Measurements from ENCODE around the gene FAM200A. TPM values are rescaled to one million over a fixed set of nuclear protein-coding genes. Genes with fewer than 3 reads are reported as not detected.

FAM200A gene
- total and polyA plus RNA-seq, 2 of the 13 experiments (the other 11 are each of a cell fraction or from before 2014, with no cell fraction given): 4.7 to 6.3 TPM

DNA sequence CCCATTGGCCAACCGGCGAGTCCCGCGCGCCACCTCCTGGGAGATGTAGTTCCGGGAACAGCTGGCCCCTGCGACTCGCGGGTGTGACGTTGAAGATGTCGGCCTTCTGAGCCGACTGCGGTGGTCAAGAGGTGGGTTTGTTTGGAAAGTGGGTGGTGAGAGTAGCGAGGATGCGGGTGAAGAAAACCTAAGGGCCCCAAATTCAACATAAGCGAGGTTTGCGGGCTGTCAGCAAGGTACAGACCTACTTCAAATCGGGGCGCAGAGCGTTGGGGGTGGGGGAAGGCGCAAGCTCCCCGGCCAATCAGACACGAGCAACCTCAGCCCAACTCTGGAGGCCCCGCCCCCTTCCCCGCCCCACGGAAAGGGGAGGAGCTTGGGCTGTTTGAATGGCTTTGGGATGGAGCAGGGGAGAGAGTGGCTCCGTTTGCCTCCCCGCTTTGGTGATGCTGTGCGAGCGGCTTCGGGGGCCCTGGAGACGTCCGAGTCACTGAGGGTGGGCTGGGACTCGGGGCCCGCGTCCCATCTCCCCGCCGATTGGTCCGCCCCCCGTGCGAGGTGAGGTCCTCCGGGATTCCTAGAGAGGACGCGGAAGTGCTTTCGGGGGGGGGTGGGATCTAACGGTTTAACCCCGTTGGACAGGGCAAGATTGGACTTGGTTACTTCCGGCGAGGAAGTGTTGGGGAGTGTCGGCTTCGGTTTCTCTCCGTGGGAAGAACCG, 47.2 kb downstream of the FAM200A start, which contains the start of gene ZKSCAN5 (continued):
- TF ChIP-seq, protein P1, sequence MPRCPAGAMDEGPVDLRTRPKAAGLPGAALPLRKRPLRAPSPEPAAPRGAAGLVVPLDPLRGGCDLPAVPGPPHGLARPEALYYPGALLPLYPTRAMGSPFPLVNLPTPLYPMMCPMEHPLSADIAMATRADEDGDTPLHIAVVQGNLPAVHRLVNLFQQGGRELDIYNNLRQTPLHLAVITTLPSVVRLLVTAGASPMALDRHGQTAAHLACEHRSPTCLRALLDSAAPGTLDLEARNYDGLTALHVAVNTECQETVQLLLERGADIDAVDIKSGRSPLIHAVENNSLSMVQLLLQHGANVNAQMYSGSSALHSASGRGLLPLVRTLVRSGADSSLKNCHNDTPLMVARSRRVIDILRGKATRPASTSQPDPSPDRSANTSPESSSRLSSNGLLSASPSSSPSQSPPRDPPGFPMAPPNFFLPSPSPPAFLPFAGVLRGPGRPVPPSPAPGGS (CRISPR knock-in tag; IDR thresholded peaks at IDR 0.05): peak; percentile 61
- TF ChIP-seq ZNF552 (CRISPR knock-in tag; IDR thresholded peaks at IDR 0.05; ENCODE audit: borderline replicate concordance) (no peak), HOXA7 (CRISPR knock-in tag; IDR thresholded peaks at IDR 0.05) (no peak), RXRB (CRISPR knock-in tag; IDR thresholded peaks at IDR 0.05; ENCODE audit: borderline replicate concordance) (0 out of 2 replicates have a peak, but pooled peaks have one; percentile 11), ONECUT2 (CRISPR knock-in tag; IDR thresholded peaks at IDR 0.05) (no peak), NCOA1 (CRISPR knock-in tag; IDR thresholded peaks at IDR 0.05) (no peak), GFI1 (CRISPR knock-in tag; IDR thresholded peaks at IDR 0.05; ENCODE audit: borderline replicate concordance) (no peak), ZFAT (CRISPR knock-in tag; conservative IDR thresholded peaks at IDR 0.05) (no peak), ZFP62 (CRISPR knock-in tag; IDR thresholded peaks at IDR 0.05) (no peak), CBX2 (IDR thresholded peaks at IDR 0.05; ENCODE audit: low read depth, low read length) (no peak), CBX2 (CRISPR knock-in tag; IDR thresholded peaks at IDR 0.05; ENCODE audit: low read depth) (no peak), GTF2F1 (IDR thresholded peaks at IDR 0.05; ENCODE audit: low read length) (no peak)
- TF ChIP-seq, protein P2, sequence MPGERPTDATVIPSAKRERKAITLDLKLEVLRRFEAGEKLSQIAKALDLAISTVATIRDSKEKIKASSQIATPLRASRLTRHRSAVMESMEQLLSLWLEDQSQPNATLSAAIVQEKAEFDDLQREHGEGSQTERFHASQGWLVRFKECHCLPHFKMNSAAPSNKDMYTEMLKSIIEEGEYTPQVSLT (CRISPR knock-in tag; IDR thresholded peaks at IDR 0.05; ENCODE audit: borderline replicate concordance, low read depth): no peak
- TF ChIP-seq, protein P3, sequence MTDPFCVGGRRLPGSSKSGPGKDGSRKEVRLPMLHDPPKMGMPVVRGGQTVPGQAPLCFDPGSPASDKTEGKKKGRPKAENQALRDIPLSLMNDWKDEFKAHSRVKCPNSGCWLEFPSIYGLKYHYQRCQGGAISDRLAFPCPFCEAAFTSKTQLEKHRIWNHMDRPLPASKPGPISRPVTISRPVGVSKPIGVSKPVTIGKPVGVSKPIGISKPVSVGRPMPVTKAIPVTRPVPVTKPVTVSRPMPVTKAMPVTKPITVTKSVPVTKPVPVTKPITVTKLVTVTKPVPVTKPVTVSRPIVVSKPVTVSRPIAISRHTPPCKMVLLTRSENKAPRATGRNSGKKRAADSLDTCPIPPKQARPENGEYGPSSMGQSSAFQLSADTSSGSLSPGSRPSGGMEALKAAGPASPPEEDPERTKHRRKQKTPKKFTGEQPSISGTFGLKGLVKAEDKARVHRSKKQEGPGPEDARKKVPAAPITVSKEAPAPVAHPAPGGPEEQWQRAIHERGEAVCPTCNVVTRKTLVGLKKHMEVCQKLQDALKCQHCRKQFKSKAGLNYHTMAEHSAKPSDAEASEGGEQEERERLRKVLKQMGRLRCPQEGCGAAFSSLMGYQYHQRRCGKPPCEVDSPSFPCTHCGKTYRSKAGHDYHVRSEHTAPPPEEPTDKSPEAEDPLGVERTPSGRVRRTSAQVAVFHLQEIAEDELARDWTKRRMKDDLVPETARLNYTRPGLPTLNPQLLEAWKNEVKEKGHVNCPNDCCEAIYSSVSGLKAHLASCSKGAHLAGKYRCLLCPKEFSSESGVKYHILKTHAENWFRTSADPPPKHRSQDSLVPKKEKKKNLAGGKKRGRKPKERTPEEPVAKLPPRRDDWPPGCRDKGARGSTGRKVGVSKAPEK (CRISPR knock-in tag; IDR thresholded peaks at IDR 0.05; ENCODE audit: borderline replicate concordance): no peak
- TF ChIP-seq, protein P4, sequence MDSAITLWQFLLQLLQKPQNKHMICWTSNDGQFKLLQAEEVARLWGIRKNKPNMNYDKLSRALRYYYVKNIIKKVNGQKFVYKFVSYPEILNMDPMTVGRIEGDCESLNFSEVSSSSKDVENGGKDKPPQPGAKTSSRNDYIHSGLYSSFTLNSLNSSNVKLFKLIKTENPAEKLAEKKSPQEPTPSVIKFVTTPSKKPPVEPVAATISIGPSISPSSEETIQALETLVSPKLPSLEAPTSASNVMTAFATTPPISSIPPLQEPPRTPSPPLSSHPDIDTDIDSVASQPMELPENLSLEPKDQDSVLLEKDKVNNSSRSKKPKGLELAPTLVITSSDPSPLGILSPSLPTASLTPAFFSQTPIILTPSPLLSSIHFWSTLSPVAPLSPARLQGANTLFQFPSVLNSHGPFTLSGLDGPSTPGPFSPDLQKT (CRISPR knock-in tag; IDR thresholded peaks at IDR 0.05; ENCODE audit: borderline replicate concordance): no peak
- TF ChIP-seq, protein P5, sequence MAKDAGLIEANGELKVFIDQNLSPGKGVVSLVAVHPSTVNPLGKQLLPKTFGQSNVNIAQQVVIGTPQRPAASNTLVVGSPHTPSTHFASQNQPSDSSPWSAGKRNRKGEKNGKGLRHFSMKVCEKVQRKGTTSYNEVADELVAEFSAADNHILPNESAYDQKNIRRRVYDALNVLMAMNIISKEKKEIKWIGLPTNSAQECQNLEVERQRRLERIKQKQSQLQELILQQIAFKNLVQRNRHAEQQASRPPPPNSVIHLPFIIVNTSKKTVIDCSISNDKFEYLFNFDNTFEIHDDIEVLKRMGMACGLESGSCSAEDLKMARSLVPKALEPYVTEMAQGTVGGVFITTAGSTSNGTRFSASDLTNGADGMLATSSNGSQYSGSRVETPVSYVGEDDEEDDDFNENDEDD (CRISPR knock-in tag; IDR thresholded peaks at IDR 0.05; ENCODE audit: borderline replicate concordance): 0 out of 2 replicates have a peak, but pooled peaks have one; percentile 36
- TF ChIP-seq, protein P6, sequence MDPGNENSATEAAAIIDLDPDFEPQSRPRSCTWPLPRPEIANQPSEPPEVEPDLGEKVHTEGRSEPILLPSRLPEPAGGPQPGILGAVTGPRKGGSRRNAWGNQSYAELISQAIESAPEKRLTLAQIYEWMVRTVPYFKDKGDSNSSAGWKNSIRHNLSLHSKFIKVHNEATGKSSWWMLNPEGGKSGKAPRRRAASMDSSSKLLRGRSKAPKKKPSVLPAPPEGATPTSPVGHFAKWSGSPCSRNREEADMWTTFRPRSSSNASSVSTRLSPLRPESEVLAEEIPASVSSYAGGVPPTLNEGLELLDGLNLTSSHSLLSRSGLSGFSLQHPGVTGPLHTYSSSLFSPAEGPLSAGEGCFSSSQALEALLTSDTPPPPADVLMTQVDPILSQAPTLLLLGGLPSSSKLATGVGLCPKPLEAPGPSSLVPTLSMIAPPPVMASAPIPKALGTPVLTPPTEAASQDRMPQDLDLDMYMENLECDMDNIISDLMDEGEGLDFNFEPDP (CRISPR knock-in tag; conservative IDR thresholded peaks at IDR 0.05): no peak
- TF ChIP-seq, protein P7, sequence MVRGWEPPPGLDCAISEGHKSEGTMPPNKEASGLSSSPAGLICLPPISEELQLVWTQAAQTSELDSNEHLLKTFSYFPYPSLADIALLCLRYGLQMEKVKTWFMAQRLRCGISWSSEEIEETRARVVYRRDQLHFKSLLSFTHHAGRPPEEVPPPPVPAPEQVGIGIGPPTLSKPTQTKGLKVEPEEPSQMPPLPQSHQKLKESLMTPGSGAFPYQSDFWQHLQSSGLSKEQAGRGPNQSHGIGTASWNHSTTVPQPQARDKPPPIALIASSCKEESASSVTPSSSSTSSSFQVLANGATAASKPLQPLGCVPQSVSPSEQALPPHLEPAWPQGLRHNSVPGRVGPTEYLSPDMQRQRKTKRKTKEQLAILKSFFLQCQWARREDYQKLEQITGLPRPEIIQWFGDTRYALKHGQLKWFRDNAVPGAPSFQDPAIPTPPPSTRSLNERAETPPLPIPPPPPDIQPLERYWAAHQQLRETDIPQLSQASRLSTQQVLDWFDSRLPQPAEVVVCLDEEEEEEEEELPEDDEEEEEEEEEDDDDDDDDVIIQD (CRISPR knock-in tag; IDR thresholded peaks at IDR 0.05; ENCODE audit: low read depth): no peak

Data from HepG2 (cell line).